Osteoblast (primary cell): ENCODE results near the gene KRT86. TPM values are rescaled to one million over a fixed set of nuclear protein-coding genes. Genes with fewer than 3 reads are reported as not detected.

ENCODE experiments used
- DNase-seq: peaks from one replicate; pipeline ENCODE4 v3.0.0; 2011; ENCODE audit warnings: low spot score, mixed read lengths; ENCODE audit not compliant: insufficient read length; ENCODE audit errors: missing footprints
- H2AFZ ChIP-seq: 2 replicates; pipeline ENCODE4 v1.6.0; 2011; ENCODE audit warnings: mild to moderate bottlenecking, low read length
- H3K27ac ChIP-seq: 2 replicates; pipeline ENCODE4 v1.5.1; 2011; ENCODE audit warnings: mild to moderate bottlenecking, low read depth, low read length, moderate library complexity
- H3K27me3 ChIP-seq: 2 replicates; pipeline ENCODE4 v1.6.0; 2012; ENCODE audit warnings: mild to moderate bottlenecking, control low read depth, inconsistent platforms, low read length, moderate library complexity; ENCODE audit not compliant: insufficient read depth
- H3K36me3 ChIP-seq: 2 replicates; pipeline ENCODE4 v1.5.1; 2011; ENCODE audit warnings: mild to moderate bottlenecking, low read length, control low read depth, moderate library complexity; ENCODE audit not compliant: insufficient read depth
- H3K4me1 ChIP-seq: 2 replicates; pipeline ENCODE4 v1.5.1; 2011; ENCODE audit warnings: mild to moderate bottlenecking, low read length, control low read depth, moderate library complexity; ENCODE audit not compliant: insufficient read depth
- H3K4me2 ChIP-seq: 2 replicates; pipeline ENCODE4 v1.6.0; 2011; ENCODE audit warnings: mild to moderate bottlenecking, low read length; ENCODE audit not compliant: insufficient read depth
- H3K4me3 ChIP-seq: fragments of 200-600 bp; sonication (generic); 3 replicates; pipeline ENCODE4 v1.5.1; 2012; ENCODE audit warnings: mild to moderate bottlenecking, low read length, inconsistent platforms; ENCODE audit not compliant: insufficient read depth
- H3K79me2 ChIP-seq: 2 replicates; pipeline ENCODE4 v1.6.0; 2012; ENCODE audit warnings: mild to moderate bottlenecking, low read length, control low read depth, inconsistent platforms; ENCODE audit not compliant: insufficient read depth
- H3K9me3 ChIP-seq: 2 replicates; pipeline ENCODE4 v1.5.1; 2011; ENCODE audit warnings: low read depth, low read length, control low read depth
- H4K20me1 ChIP-seq: 2 replicates; pipeline ENCODE4 v1.6.0; 2012; ENCODE audit warnings: mild to moderate bottlenecking, low read length, control low read depth; ENCODE audit not compliant: insufficient read depth
- CTCF ChIP-seq: IDR thresholded peaks from 2 replicates; pipeline ENCODE4 v1.5.1; 2011; ENCODE audit warnings: mild to moderate bottlenecking, low read depth, low read length, moderate library complexity; ENCODE audit errors: extremely low read depth
- total RNA-seq: library from RNA; depleted of rRNA; stranded (reverse); fragments of >200 nt; gene quantifications from 2 replicates; pipeline ENCODE4 v1.2.3, GENCODE V29; 2012

The KRT86 gene
- total RNA-seq, 1 donor, result 0.36 TPM

GRCh38 chr12:52268212-52268611, 6.2 kb upstream of the KRT86 start:
- Histone ChIP-seq H4K20me1 (no peaks in the 10 kb centered on the region), H3K4me3 (no peak overlapping the region), H3K4me2 (peak overlapping the region; percentile 50), H3K4me1 (peaks cover 15% of the 10 kb centered on the region), H3K9me3 (no peaks in the 10 kb centered on the region), H2AFZ (peak overlapping the region; percentile 16), H3K27ac (peak overlapping the region; percentile 82), H3K79me2 (no peaks in the 10 kb centered on the region), H3K36me3 (no peaks in the 10 kb centered on the region), H3K27me3 (no peaks in the 10 kb centered on the region)
- TF ChIP-seq CTCF, result no peak
- peak; percentile 87 for DNase-seq

GRCh38 chr12:52270541-52271070, 3.8 kb upstream of the KRT86 start:
- no peak for TF ChIP-seq CTCF
- Histone ChIP-seq H3K4me3 (no peak overlapping the region), H2AFZ (no peak overlapping the region), H4K20me1 (no peaks in the 10 kb centered on the region), H3K79me2 (no peaks in the 10 kb centered on the region), H3K4me1 (peaks cover 15% of the 10 kb centered on the region), H3K4me2 (no peak overlapping the region), H3K9me3 (no peaks in the 10 kb centered on the region), H3K27ac (no peak overlapping the region), H3K27me3 (no peaks in the 10 kb centered on the region), H3K36me3 (no peaks in the 10 kb centered on the region)
- DNase-seq, result no peak

- Histone ChIP-seq H3K9me3 (no peaks in the 10 kb centered on the region), H3K4me1 (peaks cover 15% of the 10 kb centered on the region), H3K36me3 (no peaks in the 10 kb centered on the region), H3K27me3 (no peaks in the 10 kb centered on the region), H3K79me2 (no peaks in the 10 kb centered on the region), H2AFZ (no peak overlapping the region), H4K20me1 (no peaks in the 10 kb centered on the region), H3K4me3 (no peak overlapping the region), H3K27ac (no peak overlapping the region), H3K4me2 (no peak overlapping the region)
- no peak for DNase-seq
- TF ChIP-seq CTCF, result no peak
These were observed 3.3 kb upstream of the KRT86 start for GRCh38 chr12:52271158-52271557.

GRCh38 chr12:52275686-52276085, 1.2 kb downstream of the KRT86 start:
- no peak overlapping the region for H3K4me2 ChIP-seq

More at GRCh38 chr12:52275686-52276085, 1.2 kb downstream of the KRT86 start:
- Histone ChIP-seq H3K9me3 (no peaks in the 10 kb centered on the region), H3K4me1 (peaks cover 23% of the 10 kb centered on the region), H3K27ac (no peak overlapping the region), H3K79me2 (no peaks in the 10 kb centered on the region), H4K20me1 (no peaks in the 10 kb centered on the region), H3K36me3 (no peaks in the 10 kb centered on the region), H3K4me3 (no peak overlapping the region), H3K27me3 (no peaks in the 10 kb centered on the region), H2AFZ (no peak overlapping the region)
- DNase-seq, result no peak
- no peak for TF ChIP-seq CTCF
